Measurements from ENCODE around the gene SIK2.

The SIK2 gene

DNA sequence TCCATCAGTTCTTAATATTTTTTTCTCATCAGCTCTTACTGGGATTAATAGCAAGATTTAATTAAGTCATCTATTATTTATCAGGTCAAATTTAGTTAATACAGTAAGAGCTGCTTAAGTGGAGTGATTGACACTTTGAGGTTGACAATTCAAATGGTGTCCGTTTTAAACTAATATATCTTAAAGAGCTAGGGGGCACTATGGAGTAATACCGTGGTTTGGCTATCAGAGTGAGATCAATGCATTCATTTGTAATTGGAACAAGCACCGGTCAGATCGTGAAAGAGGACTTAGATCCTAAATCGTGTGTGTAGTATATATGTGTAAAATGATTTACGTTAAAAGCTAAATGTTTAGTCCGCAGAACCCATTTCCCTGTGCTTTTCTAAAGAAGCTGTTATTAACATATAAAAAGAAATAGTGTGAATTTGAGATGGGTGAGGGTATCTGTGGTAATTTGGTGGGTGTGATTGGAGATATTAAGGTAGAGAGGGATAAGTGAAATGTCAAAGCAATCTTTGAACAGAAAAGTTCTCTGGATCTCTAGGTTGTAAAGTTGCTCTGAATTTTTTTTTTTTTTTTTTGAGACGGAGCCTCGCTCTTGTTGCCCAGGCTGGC lies 2.3 kb downstream of the SIK2 start:
- TF ChIP-seq, protein P1, sequence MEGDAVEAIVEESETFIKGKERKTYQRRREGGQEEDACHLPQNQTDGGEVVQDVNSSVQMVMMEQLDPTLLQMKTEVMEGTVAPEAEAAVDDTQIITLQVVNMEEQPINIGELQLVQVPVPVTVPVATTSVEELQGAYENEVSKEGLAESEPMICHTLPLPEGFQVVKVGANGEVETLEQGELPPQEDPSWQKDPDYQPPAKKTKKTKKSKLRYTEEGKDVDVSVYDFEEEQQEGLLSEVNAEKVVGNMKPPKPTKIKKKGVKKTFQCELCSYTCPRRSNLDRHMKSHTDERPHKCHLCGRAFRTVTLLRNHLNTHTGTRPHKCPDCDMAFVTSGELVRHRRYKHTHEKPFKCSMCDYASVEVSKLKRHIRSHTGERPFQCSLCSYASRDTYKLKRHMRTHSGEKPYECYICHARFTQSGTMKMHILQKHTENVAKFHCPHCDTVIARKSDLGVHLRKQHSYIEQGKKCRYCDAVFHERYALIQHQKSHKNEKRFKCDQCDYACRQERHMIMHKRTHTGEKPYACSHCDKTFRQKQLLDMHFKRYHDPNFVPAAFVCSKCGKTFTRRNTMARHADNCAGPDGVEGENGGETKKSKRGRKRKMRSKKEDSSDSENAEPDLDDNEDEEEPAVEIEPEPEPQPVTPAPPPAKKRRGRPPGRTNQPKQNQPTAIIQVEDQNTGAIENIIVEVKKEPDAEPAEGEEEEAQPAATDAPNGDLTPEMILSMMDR (conservative IDR thresholded peaks at IDR 0.05; ENCODE audit: low read length): peak; percentile 69
- H3K4me3 ChIP-seq (ENCODE audit: low read length): peak overlapping the region; percentile 86
- DNase-seq (ENCODE audit: low read depth): peak; percentile 39

DNA sequence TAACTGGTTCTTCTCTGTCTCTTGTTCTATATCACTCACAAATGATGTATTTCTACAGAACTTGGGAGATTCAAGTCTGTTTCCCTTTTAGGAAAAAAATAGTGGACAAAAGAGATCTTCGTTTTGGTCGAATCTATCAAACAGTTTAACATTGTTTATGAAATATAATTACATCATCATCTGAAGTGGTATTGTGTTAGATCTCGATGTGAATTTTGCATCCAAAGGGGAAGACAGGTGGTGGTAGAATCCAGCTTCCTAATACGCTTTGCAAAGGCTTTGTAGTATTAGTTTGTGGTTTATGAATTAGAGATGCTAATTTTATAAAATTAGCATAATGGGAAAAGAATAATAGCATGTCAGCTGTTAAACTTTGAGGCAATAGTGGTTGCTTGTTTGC lies 3.4 kb downstream of the SIK2 start:
- no peak overlapping the region for H3K4me3 ChIP-seq (ENCODE audit: low read length)
- TF ChIP-seq, protein P1 (conservative IDR thresholded peaks at IDR 0.05; ENCODE audit: low read length): no peak
- no peak for DNase-seq (ENCODE audit: low read depth)

DNA sequence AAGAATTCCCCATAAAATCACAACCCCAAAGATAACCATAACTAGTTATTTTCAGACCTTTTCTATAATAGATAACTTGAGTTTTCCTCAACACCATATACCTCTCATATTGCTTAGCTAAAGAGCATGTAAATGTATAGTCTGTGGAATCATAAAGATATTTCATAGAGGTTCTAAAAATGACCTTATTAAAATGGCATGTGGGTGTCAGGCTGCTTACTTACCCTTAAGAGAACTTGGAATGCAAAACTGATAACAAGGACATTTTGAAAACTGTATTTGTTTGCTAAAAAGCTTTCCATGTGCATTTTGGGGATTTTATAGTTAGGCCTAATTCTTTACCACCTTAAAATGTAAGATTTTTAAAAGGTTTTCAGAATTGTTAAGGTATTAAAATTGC lies 4.7 kb downstream of the SIK2 start:
- no peak overlapping the region for H3K4me3 ChIP-seq (ENCODE audit: low read length)
- TF ChIP-seq, protein P1 (conservative IDR thresholded peaks at IDR 0.05; ENCODE audit: low read length): no peak
- DNase-seq (ENCODE audit: low read depth): no peak

DNA sequence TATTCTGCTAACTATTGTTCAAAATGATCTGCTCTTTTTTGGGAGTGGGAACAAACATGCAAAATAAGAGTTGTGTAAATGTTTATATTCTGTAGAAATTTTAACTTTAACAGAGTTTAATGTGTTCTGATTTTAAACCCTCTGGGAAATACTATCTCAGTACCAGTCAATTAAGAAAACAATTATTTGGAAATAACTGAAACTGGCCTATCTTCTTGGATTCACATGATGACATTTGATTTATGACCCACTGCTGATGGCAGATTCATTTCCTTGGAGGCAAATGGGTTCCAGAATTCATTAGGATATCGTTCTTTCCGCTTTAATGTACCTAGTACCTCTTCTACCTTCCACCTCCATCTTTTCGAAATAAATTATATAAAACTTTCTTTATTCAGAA lies 5.5 kb downstream of the SIK2 start:
- no peak for DNase-seq (ENCODE audit: low read depth)
- TF ChIP-seq, protein P1 (conservative IDR thresholded peaks at IDR 0.05; ENCODE audit: low read length): no peak
- H3K4me3 ChIP-seq (ENCODE audit: low read length): no peak overlapping the region

DNA sequence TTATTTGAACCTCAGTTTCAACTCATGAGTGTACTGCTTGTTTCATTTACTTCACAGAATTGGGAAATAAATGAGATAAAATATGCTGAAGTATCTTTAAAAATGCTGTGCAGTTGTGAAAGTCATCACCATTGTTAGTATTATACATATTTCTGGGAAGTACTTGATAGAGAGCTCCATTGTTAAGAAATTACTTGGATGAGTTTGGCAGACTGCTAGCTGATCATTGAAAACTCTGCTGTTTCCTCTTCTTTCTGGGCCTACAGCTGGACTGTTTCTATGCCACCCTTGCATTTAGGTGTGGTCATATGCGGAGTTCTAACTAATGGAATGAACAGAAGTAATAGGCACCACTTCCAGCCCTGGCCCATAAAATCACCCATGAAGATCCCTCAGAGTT lies 10.0 kb downstream of the SIK2 start:
- DNase-seq (ENCODE audit: low read depth): peak; percentile 78
- TF ChIP-seq, protein P1 (conservative IDR thresholded peaks at IDR 0.05; ENCODE audit: low read length): no peak
- H3K4me3 ChIP-seq (ENCODE audit: low read length): no peak overlapping the region

DNA sequence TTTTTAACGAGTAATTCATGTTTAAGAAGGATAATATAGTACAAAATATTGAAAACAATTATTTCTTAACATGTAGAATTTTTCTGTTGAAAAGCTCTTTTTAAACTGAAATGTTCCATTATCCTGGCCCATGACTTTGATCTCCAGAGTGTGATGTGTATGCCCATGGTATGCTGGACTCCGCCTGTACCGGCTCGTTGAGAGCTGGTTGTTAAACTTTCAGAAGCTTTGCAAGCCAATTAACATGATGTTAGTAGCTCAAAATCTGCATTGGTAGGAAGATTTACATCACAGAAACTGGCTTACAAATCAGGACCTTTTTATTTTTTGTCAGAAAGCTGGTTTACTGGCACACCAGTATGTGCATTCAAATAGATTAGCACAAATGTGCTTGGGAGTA lies 15.0 kb downstream of the SIK2 start:
- DNase-seq (ENCODE audit: low read depth): no peak
- TF ChIP-seq, protein P1 (conservative IDR thresholded peaks at IDR 0.05; ENCODE audit: low read length): no peak

DNA sequence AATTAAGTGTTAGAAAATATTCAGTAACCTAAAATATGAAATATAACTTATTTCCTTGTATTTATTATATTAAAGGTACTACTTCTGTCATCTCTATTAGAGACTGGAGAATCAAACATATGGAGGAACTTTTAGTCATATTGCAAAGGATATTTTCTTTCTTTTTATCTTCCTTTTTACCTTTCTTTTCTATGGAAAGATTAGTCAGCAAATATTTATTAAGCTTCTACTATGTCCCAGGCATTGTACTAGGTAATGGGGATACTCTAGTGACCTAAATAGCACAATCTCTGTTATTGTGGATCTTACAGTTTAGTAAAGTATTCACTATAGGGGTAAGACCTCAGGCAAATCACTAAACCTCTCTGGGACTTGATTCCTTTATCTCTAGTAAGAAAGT lies 18.3 kb downstream of the SIK2 start:
- DNase-seq (ENCODE audit: low read depth): no peak
- TF ChIP-seq, protein P1 (conservative IDR thresholded peaks at IDR 0.05; ENCODE audit: low read length): no peak

More for the DNA sequence above, 15.0 kb downstream of the SIK2 start:
- H3K4me3 ChIP-seq (ENCODE audit: low read length): no peak overlapping the region

More for the DNA sequence above, 18.3 kb downstream of the SIK2 start:
- H3K4me3 ChIP-seq (ENCODE audit: low read length): no peak overlapping the region

All from AG10803 (cell line).